HEK293 (cell line): ENCODE data around the gene CISH.

Experiments
- CTCF ChIA-PET: fragments of 350-600 bp; formaldehyde crosslinking; extraction: SDS; loops from one replicate; lab custom pipeline; 2021; ENCODE audit warnings: antibody characterized with exemption; lab: Yijun Ruan, JAX
- POLR2A ChIA-PET: fragments of 300-600 bp; formaldehyde crosslinking; extraction: SDS; loops from one replicate; lab custom pipeline; 2020; ENCODE audit warnings: antibody characterized with exemption, inconsistent platforms; lab: Yijun Ruan, JAX
- H3K27ac ChIP-seq: fragments of 200-500 bp; sonication (Bioruptor generic); 2 replicates; pipeline ENCODE4 v1.5.1; 2014; ENCODE audit warnings: low read depth, low read length, control low read depth, inconsistent platforms; ENCODE audit errors: extremely low read depth
- H3K36me3 ChIP-seq, 2 experiments: fragments of 200-500 bp in 1 of 2; sonication (Bioruptor generic) in 1 of 2; 1 replicate in 1 of 2; 2 replicates in 1 of 2; pipeline ENCODE4 v1.5.1; 2014 to 2017; ENCODE audit warnings: inconsistent platforms in 2 of 2, low read length in 2 of 2; ENCODE audit not compliant: control insufficient read depth in 2 of 2, insufficient read depth in 1 of 2
- H3K4me1 ChIP-seq: fragments of 200-500 bp; sonication (Bioruptor generic); 2 replicates; pipeline ENCODE4 v1.5.1; 2014; ENCODE audit warnings: mild to moderate bottlenecking, low read length, inconsistent platforms; ENCODE audit not compliant: control insufficient read depth, insufficient read depth
- H3K4me3 ChIP-seq: 2 replicates; pipeline ENCODE4 v1.5.1; 2011; ENCODE audit warnings: low read depth, mild to moderate bottlenecking, control low read depth, low read length, moderate library complexity
- H3K9me3 ChIP-seq: fragments of 200-500 bp; sonication (Bioruptor generic); 2 replicates; pipeline ENCODE4 v1.5.1; 2014; ENCODE audit warnings: low read depth, low read length, inconsistent platforms; ENCODE audit not compliant: control insufficient read depth, insufficient read depth
- BCL11B ChIP-seq: fragments of 450-650 bp; formaldehyde crosslinking; IDR thresholded peaks from 2 replicates; pipeline ENCODE4 v1.5.1; 2016; ENCODE audit warnings: low read depth, missing biosample characterization, missing genetic modification characterization
- HIC1 ChIP-seq: fragments of 450-650 bp; formaldehyde crosslinking; IDR thresholded peaks from 2 replicates; pipeline ENCODE4 v1.5.1; 2016; ENCODE audit warnings: missing biosample characterization, missing genetic modification characterization
- SCRT1 ChIP-seq: fragments of 450-650 bp; formaldehyde crosslinking; IDR thresholded peaks from 2 replicates; pipeline ENCODE4 v1.5.1; 2016; ENCODE audit warnings: missing biosample characterization, missing genetic modification characterization, borderline replicate concordance
- SCRT2 ChIP-seq: fragments of 450-650 bp; formaldehyde crosslinking; IDR thresholded peaks from 2 replicates; pipeline ENCODE4 v1.5.1; 2016; ENCODE audit warnings: missing biosample characterization, missing genetic modification characterization
- SETDB1 ChIP-seq: IDR thresholded peaks from one replicate; pipeline ENCODE4 v1.6.1; 2017; ENCODE audit warnings: mild to moderate bottlenecking, low read length, moderate library complexity, mixed read lengths; ENCODE audit not compliant: insufficient read length
- ZBTB1 ChIP-seq: fragments of 450-650 bp; formaldehyde crosslinking; IDR thresholded peaks from 2 replicates; pipeline ENCODE4 v1.5.1; 2016; ENCODE audit warnings: missing biosample characterization, missing genetic modification characterization
- ZBTB20 ChIP-seq: fragments of 450-650 bp; formaldehyde crosslinking; IDR thresholded peaks from 2 replicates; pipeline ENCODE4 v1.5.1; 2016; ENCODE audit warnings: missing biosample characterization, missing genetic modification characterization
- ZFP3 ChIP-seq: fragments of 450-650 bp; formaldehyde crosslinking; IDR thresholded peaks from 2 replicates; pipeline ENCODE4 v1.5.1; 2016; ENCODE audit warnings: low read depth, missing biosample characterization, missing genetic modification characterization
- ZNF112 ChIP-seq: fragments of 450-650 bp; formaldehyde crosslinking; IDR thresholded peaks from 2 replicates; pipeline ENCODE4 v1.5.0; 2017; ENCODE audit warnings: missing biosample characterization, missing genetic modification characterization
- ZNF16 ChIP-seq: fragments of 450-650 bp; formaldehyde crosslinking; IDR thresholded peaks from 2 replicates; pipeline ENCODE4 v1.5.1; 2016; ENCODE audit warnings: low read depth, missing biosample characterization, missing genetic modification characterization
- ZNF221 ChIP-seq: fragments of 450-650 bp; formaldehyde crosslinking; IDR thresholded peaks from 2 replicates; pipeline ENCODE4 v1.5.1; 2017; ENCODE audit warnings: missing biosample characterization, missing genetic modification characterization, borderline replicate concordance
- ZNF423 ChIP-seq: fragments of 450-650 bp; formaldehyde crosslinking; IDR thresholded peaks from 2 replicates; pipeline ENCODE4 v1.5.1; 2016; ENCODE audit warnings: missing biosample characterization, missing genetic modification characterization
- ZNF473 ChIP-seq: fragments of 450-650 bp; formaldehyde crosslinking; IDR thresholded peaks from 2 replicates; pipeline ENCODE4 v1.5.1; 2017; ENCODE audit warnings: missing biosample characterization, missing genetic modification characterization
- ZNF513 ChIP-seq: fragments of 450-650 bp; IDR thresholded peaks from 2 replicates; pipeline ENCODE4 v1.5.1; 2018; ENCODE audit warnings: missing biosample characterization, missing genetic modification characterization
- ZNF548 ChIP-seq: fragments of 450-650 bp; formaldehyde crosslinking; IDR thresholded peaks from 2 replicates; pipeline ENCODE4 v1.5.1; 2016; ENCODE audit warnings: missing biosample characterization, missing genetic modification characterization
- ZNF660 ChIP-seq: fragments of 450-650 bp; IDR thresholded peaks from 2 replicates; pipeline ENCODE4 v1.5.1; 2018; ENCODE audit warnings: missing biosample characterization, mild to moderate bottlenecking, missing genetic modification characterization
- ZNF785 ChIP-seq: fragments of 450-650 bp; formaldehyde crosslinking; IDR thresholded peaks from 2 replicates; pipeline ENCODE4 v1.5.1; 2016; ENCODE audit warnings: missing biosample characterization, missing genetic modification characterization
- ZNF837 ChIP-seq: fragments of 450-650 bp; formaldehyde crosslinking; IDR thresholded peaks from 2 replicates; pipeline ENCODE4 v1.5.1; 2016; ENCODE audit warnings: missing biosample characterization, missing genetic modification characterization
- ZSCAN16 ChIP-seq: fragments of 450-650 bp; formaldehyde crosslinking; IDR thresholded peaks from 2 replicates; pipeline ENCODE4 v1.5.1; 2016; ENCODE audit warnings: missing biosample characterization, missing genetic modification characterization
- ZSCAN18 ChIP-seq: fragments of 450-650 bp; formaldehyde crosslinking; IDR thresholded peaks from 2 replicates; pipeline ENCODE4 v1.5.1; 2016; ENCODE audit warnings: missing biosample characterization, missing genetic modification characterization

CISH gene

GRCh38 chr3:50592568-50592967, 19.0 kb downstream of the CISH start:
- H3K27ac ChIP-seq = no peak overlapping the region
- no peaks in the 10 kb centered on the region for H3K36me3 ChIP-seq
- ChIA-PET CTCF (interaction anchor here (0.6 to 2.7 kb wide), 5 partner anchors 20 to 152 kb away, joined by 3 to 9 read pairs (median 3); no protein-coding TSS in a partner anchor), POLR2A (no interaction called here)
- TF ChIP-seq ZNF513 (tag by site-specific recombination) (no peak), ZBTB20 (tag by site-specific recombination) (peak; percentile 51; the same call in 1 of the 2 replicates), ZNF837 (tag by site-specific recombination) (no peak), HIC1 (tag by site-specific recombination) (no peak)
- H3K9me3 ChIP-seq = no peaks in the 10 kb centered on the region
- no peaks in the 10 kb centered on the region for H3K4me1 ChIP-seq
- H3K4me3 ChIP-seq = no peak overlapping the region

GRCh38 chr3:50591196-50591741, 20.3 kb downstream of the CISH start:
- no peaks in the 10 kb centered on the region for H3K36me3 ChIP-seq
- H3K27ac ChIP-seq = no peak overlapping the region
- CTCF ChIA-PET = interaction anchor here (1.0 to 2.7 kb wide), 3 partner anchors 13 to 23 kb away, joined by 3 to 9 read pairs (median 3); no protein-coding TSS in a partner anchor
- POLR2A ChIA-PET = interaction anchor here (2.1 kb wide), 1 partner anchor 22 kb away, joined by 5 read pairs; the partner anchor contains the start of gene HEMK1
- no peak overlapping the region for H3K4me3 ChIP-seq
- TF ChIP-seq ZNF660 (tag by site-specific recombination) (no peak), ZNF785 (tag by site-specific recombination) (no peak), ZNF548 (tag by site-specific recombination) (no peak), ZNF423 (tag by site-specific recombination) (no peak), BCL11B (tag by site-specific recombination) (no peak), ZNF221 (tag by site-specific recombination) (no peak), SETDB1 (no peak), ZFP3 (tag by site-specific recombination) (no peak), SCRT1 (tag by site-specific recombination) (no peak), ZSCAN18 (tag by site-specific recombination) (no peak), ZNF112 (tag by site-specific recombination) (no peak), ZNF16 (tag by site-specific recombination) (no peak), SCRT2 (tag by site-specific recombination) (no peak), ZBTB1 (tag by site-specific recombination) (no peak), ZSCAN16 (tag by site-specific recombination) (no peak), ZNF473 (no peak)
- no peaks in the 10 kb centered on the region for H3K4me1 ChIP-seq
- H3K9me3 ChIP-seq = no peaks in the 10 kb centered on the region
